Keratinocyte (primary cell): ENCODE results near the gene RRAD. TPM values are rescaled to one million over a fixed set of nuclear protein-coding genes. Genes with fewer than 3 reads are reported as not detected.

ENCODE experiments used
- DNase-seq: peaks from one replicate; pipeline ENCODE4 v3.0.0-alpha.2; 2011; ENCODE audit warnings: low read depth, missing footprints, low spot score
- FAIRE-seq: peaks from 2 replicates; lab custom pipeline; 2011; peaks lifted over from hg19 to GRCh38; lab: Jason Lieb, UNC
- H2AFZ ChIP-seq: 2 replicates; pipeline ENCODE4 v1.6.0; 2012; ENCODE audit warnings: low read length, control low read depth, inconsistent platforms; ENCODE audit not compliant: control insufficient read depth
- H3K27ac ChIP-seq: 2 replicates; pipeline ENCODE4 v1.5.1; 2011; ENCODE audit warnings: low read length; ENCODE audit not compliant: control insufficient read depth, insufficient read depth
- H3K27me3 ChIP-seq: 3 replicates; pipeline ENCODE4 v1.6.0; 2011; ENCODE audit warnings: low read length; ENCODE audit not compliant: control insufficient read depth, insufficient read depth; ENCODE audit errors: extremely low read depth
- H3K36me3 ChIP-seq, 2 experiments: 2 replicates in 1 of 2; 3 replicates in 1 of 2; pipeline ENCODE4 v1.5.1; 2011; ENCODE audit warnings: low read length in 2 of 2, mild to moderate bottlenecking in 1 of 2; ENCODE audit not compliant: control insufficient read depth in 2 of 2, insufficient read depth in 2 of 2; ENCODE audit errors: extremely low read depth in 1 of 2
- H3K4me1 ChIP-seq: 3 replicates; pipeline ENCODE4 v1.5.1; 2011; ENCODE audit warnings: low read length; ENCODE audit not compliant: control insufficient read depth, insufficient read depth; ENCODE audit errors: extremely low read depth
- H3K4me2 ChIP-seq: 3 replicates; pipeline ENCODE4 v1.6.0; 2011; ENCODE audit warnings: low read depth, low read length; ENCODE audit not compliant: control insufficient read depth, insufficient read depth; ENCODE audit errors: extremely low read depth
- H3K4me3 ChIP-seq, 3 experiments: fragments of 200-600 bp in 1 of 3; sonication (generic) in 1 of 3; 2 replicates in 2 of 3; 3 replicates in 1 of 3; pipeline ENCODE4 v1.5.1; 2011 to 2016; ENCODE audit warnings: low read length in 3 of 3, mild to moderate bottlenecking in 3 of 3, control low read depth in 2 of 3, inconsistent platforms in 1 of 3, low read depth in 1 of 3, mixed read lengths in 1 of 3, mixed run types in 1 of 3, moderate library complexity in 1 of 3; ENCODE audit not compliant: control insufficient read depth in 2 of 3, insufficient read depth in 2 of 3; ENCODE audit errors: extremely low read depth in 1 of 3
- H3K79me2 ChIP-seq: 2 replicates; pipeline ENCODE4 v1.6.0; 2012; ENCODE audit warnings: low read length; ENCODE audit not compliant: control insufficient read depth, insufficient read depth
- H3K9ac ChIP-seq: 3 replicates; pipeline ENCODE4 v1.6.0; 2011; ENCODE audit warnings: low read length; ENCODE audit not compliant: control insufficient read depth, insufficient read depth; ENCODE audit errors: extremely low read depth
- H3K9me1 ChIP-seq: 3 replicates; pipeline ENCODE4 v1.6.0; 2011; ENCODE audit warnings: low read length; ENCODE audit not compliant: control insufficient read depth, insufficient read depth; ENCODE audit errors: extremely low read depth
- H3K9me3 ChIP-seq: 2 replicates; pipeline ENCODE4 v1.5.1; 2012; ENCODE audit warnings: low read depth, low read length; ENCODE audit not compliant: control insufficient read depth
- H4K20me1 ChIP-seq: 3 replicates; pipeline ENCODE4 v1.6.0; 2011; ENCODE audit warnings: low read length; ENCODE audit not compliant: control insufficient read depth, insufficient read depth; ENCODE audit errors: extremely low read depth
- EZH2 ChIP-seq: IDR thresholded peaks from one replicate; pipeline ENCODE4 v1.6.1; 2012; ENCODE audit warnings: inconsistent platforms, mild to moderate bottlenecking, low read length, moderate library complexity
- dilution Hi-C: fragments of 300-500 bp; cut with MboI; formaldehyde crosslinking; loops from one replicate; pipeline ENCODE4 v1.7.0; 2020; ENCODE audit warnings: low sequenced_read_pairs; ENCODE audit not compliant: extremely low pct_ligation_motif_present
- polyA plus RNA-seq, 5 experiments: library from polyadenylated mRNA; depleted of rRNA in 3 of 5; stranded (reverse) in 3 of 5; stranded (forward) in 1 of 5; unstranded in 1 of 5; fragments of >200 nt; gene quantifications; 1 replicate in 1 of 5; 2 replicates in 3 of 5; 3 replicates in 1 of 5; pipeline versions ENCODE4 v1.2.1 to v1.2.3, GENCODE V29; 2011 to 2012; ENCODE audit warnings: missing spikeins in 2 of 5, low read depth in 1 of 5, low replicate concordance in 1 of 5
- TF ChIP-seq, protein P1 (sequence below), 3 experiments: IDR thresholded peaks in 1 of 3; conservative IDR thresholded peaks in 1 of 3; optimal IDR thresholded peaks in 1 of 3; 2 replicates in 2 of 3; 3 replicates in 1 of 3; pipeline versions ENCODE3 to v1.5.1; 2011; ENCODE audit warnings: low read length in 3 of 3, mild to moderate bottlenecking in 3 of 3, moderate library complexity in 2 of 3, control low read depth in 1 of 3, inconsistent platforms in 1 of 3; ENCODE audit not compliant: insufficient read depth in 2 of 3; ENCODE audit errors: extremely low read depth in 1 of 3

Gene RRAD
- polyA plus RNA-seq, 1 donor (not counting 4 experiments of a cell fraction or from before 2014, with no cell fraction given), result 2.7 TPM

DNA sequence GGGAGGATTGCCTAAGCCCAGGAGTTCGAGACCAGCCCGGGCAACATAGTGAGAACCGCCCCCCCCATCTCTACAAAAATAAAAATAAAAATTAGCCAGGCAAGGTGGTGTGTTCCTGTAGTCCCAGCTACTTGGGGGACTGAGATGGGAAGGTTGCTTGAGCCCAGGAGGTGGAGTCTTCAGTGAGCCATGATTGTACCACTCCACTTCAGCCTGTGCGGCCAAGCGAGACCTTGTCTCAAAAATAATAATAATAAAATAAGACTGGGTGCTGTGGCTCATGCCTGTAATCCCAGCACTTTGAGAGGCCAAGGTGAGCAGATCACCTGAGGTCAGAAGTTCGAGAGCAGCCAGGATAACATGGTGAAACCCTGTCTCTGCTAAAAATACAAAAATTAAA is 33.5 kb downstream of the RRAD start:
- Histone ChIP-seq H3K79me2 (peaks cover 1% of the 10 kb centered on the region), H3K36me3 (peaks cover under 1 to 1% of the 10 kb centered on the region in 2 experiments), H3K9ac (no peak overlapping the region), H3K27me3 (no peaks in the 10 kb centered on the region), H3K27ac (no peak overlapping the region), H3K4me3 (no peak overlapping the region), H3K4me1 (peaks cover 12% of the 10 kb centered on the region), H3K4me2 (no peak overlapping the region), H3K9me1 (no peaks in the 10 kb centered on the region), H4K20me1 (peaks cover 2% of the 10 kb centered on the region), H2AFZ (no peak overlapping the region), H3K9me3 (no peaks in the 10 kb centered on the region)
- dilution Hi-C loops, result no loop called here
- FAIRE-seq, result no peak
- no peak for TF ChIP-seq EZH2
- TF ChIP-seq, protein P1, sequence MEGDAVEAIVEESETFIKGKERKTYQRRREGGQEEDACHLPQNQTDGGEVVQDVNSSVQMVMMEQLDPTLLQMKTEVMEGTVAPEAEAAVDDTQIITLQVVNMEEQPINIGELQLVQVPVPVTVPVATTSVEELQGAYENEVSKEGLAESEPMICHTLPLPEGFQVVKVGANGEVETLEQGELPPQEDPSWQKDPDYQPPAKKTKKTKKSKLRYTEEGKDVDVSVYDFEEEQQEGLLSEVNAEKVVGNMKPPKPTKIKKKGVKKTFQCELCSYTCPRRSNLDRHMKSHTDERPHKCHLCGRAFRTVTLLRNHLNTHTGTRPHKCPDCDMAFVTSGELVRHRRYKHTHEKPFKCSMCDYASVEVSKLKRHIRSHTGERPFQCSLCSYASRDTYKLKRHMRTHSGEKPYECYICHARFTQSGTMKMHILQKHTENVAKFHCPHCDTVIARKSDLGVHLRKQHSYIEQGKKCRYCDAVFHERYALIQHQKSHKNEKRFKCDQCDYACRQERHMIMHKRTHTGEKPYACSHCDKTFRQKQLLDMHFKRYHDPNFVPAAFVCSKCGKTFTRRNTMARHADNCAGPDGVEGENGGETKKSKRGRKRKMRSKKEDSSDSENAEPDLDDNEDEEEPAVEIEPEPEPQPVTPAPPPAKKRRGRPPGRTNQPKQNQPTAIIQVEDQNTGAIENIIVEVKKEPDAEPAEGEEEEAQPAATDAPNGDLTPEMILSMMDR (optimal IDR thresholded peaks at IDR 0.05 in 1 of 3, IDR thresholded peaks at IDR 0.05 in 1 of 3, conservative IDR thresholded peaks at IDR 0.05 in 1 of 3; ENCODE audit: extremely low read depth in 1 of 3, insufficient read depth in 2 of 3, low read length in 3 of 3), result no peak
- DNase-seq, result no peak

- Histone ChIP-seq H3K36me3 (peaks cover 1 to 5% of the 10 kb centered on the region in 2 experiments), H3K27ac (no peak overlapping the region), H3K9me1 (no peaks in the 10 kb centered on the region), H3K27me3 (no peaks in the 10 kb centered on the region), H3K9me3 (no peaks in the 10 kb centered on the region), H3K79me2 (peaks cover 5% of the 10 kb centered on the region), H2AFZ (no peak overlapping the region), H3K9ac (no peak overlapping the region), H4K20me1 (peaks cover 5% of the 10 kb centered on the region), H3K4me2 (no peak overlapping the region), H3K4me3 (no peak overlapping the region), H3K4me1 (peaks cover 8% of the 10 kb centered on the region)
- DNase-seq, result no peak
- dilution Hi-C loops, result no loop called here
- FAIRE-seq, result no peak
- TF ChIP-seq, protein P1 (optimal IDR thresholded peaks at IDR 0.05 in 1 of 3, IDR thresholded peaks at IDR 0.05 in 1 of 3, conservative IDR thresholded peaks at IDR 0.05 in 1 of 3; ENCODE audit: extremely low read depth in 1 of 3, insufficient read depth in 2 of 3, low read length in 3 of 3), result no peak
- no peak for TF ChIP-seq EZH2
Observed at GRCh38 chr16:66891360-66891759, 34.0 kb downstream of the RRAD start.
